Stomach (tissue), 9 donors: ENCODE measurements around the gene AUH. TPM values are rescaled to one million over a fixed set of nuclear protein-coding genes. Genes with fewer than 3 reads are reported as not detected.

Experiments
- DNase-seq, 2 donors: peaks; one replicate each; pipeline versions ENCODE4 v3.0.0 to v3.0.0-alpha.2; 2013 to 2019
- H3K27ac ChIP-seq, 5 donors: fragments of 200-600 bp in 4 of 5; sonication (generic) in 4 of 5; one replicate each; pipeline ENCODE4 v1.5.1; 2013 to 2019; ENCODE audit warnings: mild to moderate bottlenecking in 1 of 5, moderate library complexity in 1 of 5
- H3K27me3 ChIP-seq, 3 donors: fragments of 200-600 bp; sonication (generic); one replicate each; pipeline ENCODE4 v1.5.1; 2017 to 2019; ENCODE audit warnings: mixed run types in 1 of 3
- H3K36me3 ChIP-seq, 4 donors: fragments of 200-600 bp; sonication (generic); 1 replicate in 3 of 4; 2 replicates in 1 of 4; pipeline ENCODE4 v1.5.1; 2016 to 2019
- H3K4me1 ChIP-seq, 4 donors: fragments of 200-600 bp; sonication (generic); one replicate each; pipeline ENCODE4 v1.5.1; 2016 to 2019
- H3K4me3 ChIP-seq, 4 donors: fragments of 200-600 bp; sonication (generic) in 3 of 4; one replicate each; pipeline ENCODE4 v1.5.1; 2016 to 2019; ENCODE audit warnings: mild to moderate bottlenecking in 1 of 4
- H3K9me3 ChIP-seq, 4 donors: fragments of 200-600 bp; sonication (generic); one replicate each; pipeline ENCODE4 v1.5.1; 2016 to 2019
- CTCF ChIP-seq, 7 experiments: fragments of 450-650 bp in 4 of 7; fragments of 200-600 bp in 3 of 7; sonication (generic) in 3 of 7; IDR thresholded peaks; one replicate each; pipeline ENCODE4 v1.5.1; 2016 to 2019; ENCODE audit warnings: antibody characterized with exemption in 7 of 7, control low read depth in 2 of 7, mild to moderate bottlenecking in 1 of 7
- EP300 ChIP-seq: sonication (generic); formaldehyde crosslinking; IDR thresholded peaks from one replicate; pipeline ENCODE4 v1.6.1; 2017; ENCODE audit warnings: antibody characterized with exemption
- POLR2A ChIP-seq, 4 donors: fragments of 450-650 bp; IDR thresholded peaks; one replicate each; pipeline ENCODE4 v1.6.1; 2016; ENCODE audit warnings: antibody characterized with exemption in 4 of 4, control low read depth in 2 of 4, mild to moderate bottlenecking in 1 of 4, moderate library complexity in 1 of 4
- POLR2AphosphoS5 ChIP-seq, 3 donors: sonication (generic); formaldehyde crosslinking; IDR thresholded peaks; one replicate each; pipeline ENCODE4 v1.6.1; 2016; ENCODE audit warnings: antibody characterized with exemption in 3 of 3
- WGBS, 5 donors: extraction: QIAGEN DNeasy Blood & Tissue Kit in 3 of 5; methylation state at CpG; one replicate each; pipeline versions ENCODE4 v1.1.5 to v1.1.7; 2013 to 2018; 5-methylcytosine and 5-hydroxymethylcytosine counted together
- intact Hi-C: fragments of 100-400 bp; cut with DNase I; formaldehyde crosslinking; loops from one replicate; pipeline ENCODE4 v1.15.1; 2023; ENCODE audit warnings: low total_unique reads
- polyA plus RNA-seq, 3 donors: library from polyadenylated mRNA; stranded (reverse); fragments of 200-250 nt; gene quantifications; one replicate each; pipeline ENCODE4 v1.2.3, GENCODE V29; 2013
- total RNA-seq, 5 donors: library from RNA; depleted of rRNA; stranded (reverse); fragments of >200 nt; gene quantifications; one replicate each; pipeline versions ENCODE4 v1.1.0 to v1.2.3, GENCODE V29; 2014 to 2016
- donor health status: healthy with polysubstance abuse.
- donor health status: Bipolar disorder and iron deficiency.
- donor health status: healthy.

AUH gene
- total and polyA plus RNA-seq, 8 donors: 5.8 to 331 (median 24.5) TPM

GRCh38 chr9:91312717-91313325 is 48.9 kb downstream of the AUH start:
- DNase-seq: peak; percentile 40 to 75
- Histone ChIP-seq H3K4me1 (peaks cover 0 to 9% (median 3%) of the 10 kb centered on the region in 4 donors), H3K4me3 (no peak overlapping the region), H3K36me3 (peaks cover 0 to 3% (median 0%) of the 10 kb centered on the region in 4 donors), H3K27ac (peak overlapping the region in 1 of 5 donors; percentile 13), H3K9me3 (no peaks in the 10 kb centered on the region), H3K27me3 (no peaks in the 10 kb centered on the region)
- TF ChIP-seq POLR2A (IDR thresholded peaks at IDR 0.05) (no peak), CTCF (IDR thresholded peaks at IDR 0.05) (no peak), EP300 (no peak), POLR2AphosphoS5 (IDR thresholded peaks at IDR 0.05) (peak in 1 of 3 donors; percentile 32)
- WGBS, 5 donors: 50 to 70% (median 53%) methylated on average over 4 of the region's 4 CpGs
- intact Hi-C loops: no loop called here

- no peaks in the 10 kb centered on the region for H3K27me3 ChIP-seq
- H3K27ac ChIP-seq: no peak overlapping the region
- H3K9me3 ChIP-seq: no peaks in the 10 kb centered on the region
- TF ChIP-seq POLR2A (IDR thresholded peaks at IDR 0.05) (no peak), POLR2AphosphoS5 (IDR thresholded peaks at IDR 0.05) (no peak), CTCF (IDR thresholded peaks at IDR 0.05) (no peak), EP300 (no peak)
- H3K4me1 ChIP-seq: peaks cover 0 to 17% (median 5%) of the 10 kb centered on the region in 4 donors
- no peak for DNase-seq
- WGBS, 5 donors: 95 to 97% (median 97%) methylated on average over 2 of the region's 2 CpGs
- intact Hi-C loops: no loop called here
- H3K4me3 ChIP-seq: no peak overlapping the region
- peaks cover 0 to 3% (median 0%) of the 10 kb centered on the region in 4 donors for H3K36me3 ChIP-seq
Measured at GRCh38 chr9:91310037-91310436, 51.7 kb downstream of the AUH start.

GRCh38 chr9:91308191-91308590 is 53.5 kb downstream of the AUH start:
- 87 to 95% (median 90%) methylated on average over 2 of the region's 2 CpGs for WGBS, 5 donors
- TF ChIP-seq POLR2A (IDR thresholded peaks at IDR 0.05): no peak
- no peak for TF ChIP-seq POLR2AphosphoS5 (IDR thresholded peaks at IDR 0.05)
- TF ChIP-seq EP300: no peak
- no peak for TF ChIP-seq CTCF (IDR thresholded peaks at IDR 0.05)
- H3K27ac ChIP-seq: no peak overlapping the region
- intact Hi-C loops: no loop called here
- H3K9me3 ChIP-seq: no peaks in the 10 kb centered on the region
- no peak for DNase-seq
- H3K27me3 ChIP-seq: no peaks in the 10 kb centered on the region
- H3K4me1 ChIP-seq: peaks cover 4 to 23% (median 14%) of the 10 kb centered on the region in 4 donors
- peaks cover 0 to 3% (median 0%) of the 10 kb centered on the region in 4 donors for H3K36me3 ChIP-seq
- no peak overlapping the region for H3K4me3 ChIP-seq

GRCh38 chr9:91307279-91307678 is 54.4 kb downstream of the AUH start:
- TF ChIP-seq EP300 (no peak), POLR2A (IDR thresholded peaks at IDR 0.05) (no peak), CTCF (IDR thresholded peaks at IDR 0.05) (no peak), POLR2AphosphoS5 (IDR thresholded peaks at IDR 0.05) (no peak)
- peaks cover 0 to 3% (median 0%) of the 10 kb centered on the region in 4 donors for H3K36me3 ChIP-seq
- no peak overlapping the region for H3K4me3 ChIP-seq
- H3K4me1 ChIP-seq: peaks cover 5 to 32% (median 21%) of the 10 kb centered on the region in 4 donors
- H3K27me3 ChIP-seq: no peaks in the 10 kb centered on the region
- DNase-seq: no peak
- intact Hi-C loops: no loop called here
- H3K9me3 ChIP-seq: no peaks in the 10 kb centered on the region
- H3K27ac ChIP-seq: no peak overlapping the region
- 94 to 97% (median 96%) methylated on average over 5 of the region's 5 CpGs for WGBS, 5 donors
